Panc1 (cell line): Measurements from ENCODE around the gene ABHD12. TPM values are rescaled to one million over a fixed set of nuclear protein-coding genes. Genes with fewer than 3 reads are reported as not detected.

Experiments used
- ATAC-seq: fragments of 200-7000 bp; cut with Tn5 transposase; 2 replicates; pipeline ENCODE4 v1.9.1; 2020; ENCODE audit warnings: mild to moderate bottlenecking, moderate library complexity
- BruUV-seq: library from RNA; stranded (reverse); fragments of 400-500 nt; replicated peaks from 2 replicates; lab custom pipeline; 2021; lab: Mats Ljungman, UMichigan
- CTCF ChIA-PET: fragments of 300-600 bp; sonication (Branson Sonifier 250); formaldehyde crosslinking; loops from one replicate; lab custom pipeline; 2022; ENCODE audit warnings: antibody characterized with exemption; lab: Charles Lee
- POLR2A ChIA-PET: fragments of 300-600 bp; sonication (Branson Sonifier 250); formaldehyde crosslinking; loops from one replicate; lab custom pipeline; 2022; ENCODE audit warnings: antibody characterized with exemption; lab: Charles Lee
- DNase-seq: peaks from one replicate; pipeline ENCODE4 v3.0.0-alpha.2; 2010; ENCODE audit warnings: low read depth, low spot score
- H3K27ac ChIP-seq: 2 replicates; pipeline ENCODE4 v1.5.1; 2011; ENCODE audit warnings: mild to moderate bottlenecking, low read length, inconsistent platforms
- H3K27me3 ChIP-seq: fragments of 200-500 bp; sonication (Bioruptor generic); 2 replicates; pipeline ENCODE4 v1.6.0; 2014; ENCODE audit warnings: low read length, inconsistent platforms; ENCODE audit not compliant: control insufficient read depth, insufficient read depth
- H3K36me3 ChIP-seq: fragments of 200-500 bp; sonication (Bioruptor generic); 2 replicates; pipeline ENCODE4 v1.5.1; 2014; ENCODE audit warnings: inconsistent platforms, mild to moderate bottlenecking, low read length, moderate library complexity; ENCODE audit not compliant: control insufficient read depth, insufficient read depth
- H3K4me1 ChIP-seq: 2 replicates; pipeline ENCODE4 v1.5.1; 2011; ENCODE audit warnings: inconsistent platforms, mild to moderate bottlenecking, low read length, moderate library complexity; ENCODE audit not compliant: control insufficient read depth, insufficient read depth
- H3K4me3 ChIP-seq, 2 experiments: 2 replicates each; pipeline ENCODE4 v1.5.1; 2011 to 2012; ENCODE audit warnings: low read depth in 2 of 2, low read length in 2 of 2, mild to moderate bottlenecking in 2 of 2, inconsistent platforms in 1 of 2, moderate library complexity in 1 of 2
- H3K9me3 ChIP-seq: fragments of 200-500 bp; sonication (Bioruptor generic); 2 replicates; pipeline ENCODE4 v1.5.1; 2014; ENCODE audit warnings: low read depth, mild to moderate bottlenecking, inconsistent platforms, low read length, moderate library complexity; ENCODE audit not compliant: control insufficient read depth, insufficient read depth
- CTCF ChIP-seq: fragments of 450-650 bp; IDR thresholded peaks from 2 replicates; pipeline ENCODE4 v1.5.1; 2017; ENCODE audit warnings: mild to moderate bottlenecking
- POLR2AphosphoS5 ChIP-seq: IDR thresholded peaks from 2 replicates; pipeline ENCODE4 v1.6.1; 2012; ENCODE audit warnings: mild to moderate bottlenecking, low read depth, low read length, moderate library complexity
- REST ChIP-seq, 2 experiments: IDR thresholded peaks; 2 replicates each; pipeline ENCODE4 v1.6.1; 2011 to 2012; ENCODE audit warnings: low read depth in 2 of 2, control low read depth in 1 of 2, low read length in 1 of 2, mild to moderate bottlenecking in 1 of 2, moderate library complexity in 1 of 2; ENCODE audit not compliant: insufficient read depth in 1 of 2
- SIN3A ChIP-seq: IDR thresholded peaks from 2 replicates; pipeline ENCODE4 v1.6.1; 2012; ENCODE audit warnings: low read depth, mild to moderate bottlenecking, low read length, moderate library complexity, borderline replicate concordance; ENCODE audit not compliant: insufficient read depth
- TCF7L2 ChIP-seq: IDR thresholded peaks from 2 replicates; pipeline ENCODE4 v1.6.1; 2011; ENCODE audit warnings: mild to moderate bottlenecking, low read depth, low read length, inconsistent platforms
- in situ Hi-C: cut with HindIII; loops from 2 replicates; pipeline ENCODE4 v1.10.0; 2016; ENCODE audit warnings: low sequenced_read_pairs, low pct_unique_long_range_greater_than_20kb
- intact Hi-C: fragments of 100-400 bp; cut with micrococcal nuclease; formaldehyde crosslinking; loops from one replicate; pipeline ENCODE4 v1.10.0; 2022; ENCODE audit not compliant: unreplicated experiment
- total RNA-seq: library from RNA; stranded (reverse); gene quantifications from one replicate; pipeline ENCODE4 v1.2.1, GENCODE V29; 2021; ENCODE audit not compliant: unreplicated experiment

Gene ABHD12
- total RNA-seq, 1 experiment from 2014 or later, result 90.9 TPM

DNA sequence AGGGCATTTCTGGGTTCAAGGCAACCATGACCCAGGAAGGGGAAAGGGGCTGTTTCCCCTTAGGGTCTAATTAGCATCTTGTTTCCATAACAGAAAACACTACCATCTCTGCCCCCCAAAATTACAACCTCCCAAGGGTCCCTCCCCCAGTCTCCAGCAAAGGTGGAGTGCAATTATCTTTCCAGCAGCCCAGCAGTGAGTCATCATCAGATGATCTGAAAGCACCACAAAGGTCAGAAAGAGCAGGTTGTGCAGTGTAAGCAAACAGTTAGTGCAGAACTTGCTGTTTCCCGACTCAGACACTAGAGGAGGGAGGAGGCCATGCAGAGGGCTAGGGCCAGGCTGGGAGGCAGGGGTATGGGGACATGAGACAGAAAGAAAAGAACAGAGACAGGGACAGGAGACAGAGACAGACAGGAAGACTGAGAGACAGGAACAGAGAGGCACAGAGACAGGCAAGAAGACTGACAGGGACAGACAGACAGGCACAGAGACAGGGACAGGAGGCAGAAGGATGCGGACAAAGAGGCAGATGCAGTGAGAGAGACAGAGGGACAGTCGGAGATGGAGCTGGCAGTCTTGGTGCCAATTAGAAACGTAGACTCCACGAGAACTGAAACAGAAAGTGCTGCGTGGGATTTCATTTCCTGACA, 80.2 kb downstream of the ABHD12 start:
- no peaks in the 10 kb centered on the region for H3K9me3 ChIP-seq
- ATAC-seq (peak; percentile 88), DNase-seq (peak; percentile 92)
- peak overlapping the region in 1 of 2 experiments; percentile 25; a peak in 2 of 4 replicates for H3K4me3 ChIP-seq
- BruUV-seq, result no TSS peak
- CTCF ChIA-PET, result interaction anchor here (0.6 to 1.0 kb wide), 4 partner anchors 10 to 88 kb away, joined by 3 to 7 read pairs (median 4); no protein-coding TSS in a partner anchor
- peaks cover 51% of the 10 kb centered on the region for H3K4me1 ChIP-seq
- in situ Hi-C loops, result no loop called here
- POLR2A ChIA-PET, result interaction anchor here (0.5 kb wide), 1 partner anchor 11 kb away, joined by 6 read pairs; no protein-coding TSS in a partner anchor
- peak overlapping the region; percentile 96 for H3K27ac ChIP-seq
- TF ChIP-seq SIN3A (no peak), POLR2AphosphoS5 (peak; percentile 20; the same call in 1 of the 2 replicates), REST (IDR thresholded peaks at IDR 0.05; ENCODE audit: insufficient read depth in 1 of 2, low read depth in 2 of 2, low read length in 1 of 2) (no peak), TCF7L2 (no peak), CTCF (peak; percentile 87)
- intact Hi-C loops, result loop anchor here (10.0 kb wide), 1 partner anchor 74 kb away; no protein-coding TSS in a partner anchor
- H3K36me3 ChIP-seq, result no peaks in the 10 kb centered on the region
- H3K27me3 ChIP-seq, result no peaks in the 10 kb centered on the region

GRCh38 chr20:25309395-25310267, 81.0 kb downstream of the ABHD12 start:
- H3K9me3 ChIP-seq, result no peaks in the 10 kb centered on the region
- ChIA-PET POLR2A (interaction anchor here (0.5 kb wide), 1 partner anchor 11 kb away, joined by 6 read pairs; no protein-coding TSS in a partner anchor), CTCF (interaction anchor here (0.6 to 0.9 kb wide), 3 partner anchors 83 to 89 kb away, joined by 4 to 7 read pairs (median 5); no protein-coding TSS in a partner anchor)
- H3K4me3 ChIP-seq, result peak overlapping the region in 1 of 2 experiments; percentile 25; a peak in 2 of 4 replicates
- peaks cover 44% of the 10 kb centered on the region for H3K4me1 ChIP-seq
- peak overlapping the region; percentile 96 for H3K27ac ChIP-seq
- DNase-seq (peak; percentile 67), ATAC-seq (peak; percentile 71)
- BruUV-seq, result no TSS peak
- no peaks in the 10 kb centered on the region for H3K36me3 ChIP-seq
- TF ChIP-seq TCF7L2, result peak; percentile 67
- TF ChIP-seq SIN3A, result no peak
- TF ChIP-seq REST (IDR thresholded peaks at IDR 0.05; ENCODE audit: insufficient read depth in 1 of 2, low read depth in 2 of 2, low read length in 1 of 2), result no peak
- TF ChIP-seq POLR2AphosphoS5, result no peak; the same call in 1 of the 2 replicates
- TF ChIP-seq CTCF, result no peak
- intact Hi-C loops (loop anchor here (10.0 kb wide), 1 partner anchor 75 kb away; no protein-coding TSS in a partner anchor), in situ Hi-C loops (no loop called here)
- no peaks in the 10 kb centered on the region for H3K27me3 ChIP-seq
